ENCODE measurements around the gene CFLAR. TPM values are rescaled to one million over a fixed set of nuclear protein-coding genes. Genes with fewer than 3 reads are reported as not detected.
"Not testable (repeated sequence)": the region's sequence is repeated elsewhere in the genome, so short reads cannot be mapped to it uniquely, and the experiment has no call there.

CFLAR gene
- total RNA-seq, 1 donor from 2014 or later = 47.5 TPM

DNA sequence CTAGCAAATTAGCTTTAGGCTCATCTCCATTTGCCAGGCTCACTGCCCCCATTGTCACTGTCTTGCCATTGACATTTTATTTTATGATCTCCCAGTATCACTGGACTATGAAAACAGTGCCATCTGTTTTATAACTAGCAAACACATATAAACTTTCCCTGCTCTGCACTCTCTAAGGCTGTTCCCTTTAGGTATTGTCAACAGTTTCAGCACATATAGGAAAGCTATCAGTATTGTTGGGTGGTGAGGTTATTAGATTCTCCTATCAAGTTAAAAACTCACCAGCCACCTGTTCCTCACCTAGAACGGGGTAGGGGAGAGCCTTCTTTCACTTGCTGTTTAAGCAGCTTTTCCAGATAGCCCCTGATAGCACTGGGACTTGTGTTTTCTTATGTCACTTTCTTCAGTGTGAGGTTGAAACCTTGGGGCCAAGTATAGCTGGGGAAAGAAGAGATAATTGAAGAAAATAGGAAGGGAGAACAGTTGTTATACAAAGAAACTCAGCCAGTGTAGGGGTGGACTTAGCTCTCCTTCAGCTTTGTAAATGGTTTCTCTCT, 32.5 kb downstream of the CFLAR start:
- peak overlapping the region; percentile 79 for H3K9ac ChIP-seq (ENCODE audit: low read length)
- H3K27me3 ChIP-seq (ENCODE audit: insufficient read depth, low read length) = no peaks in the 10 kb centered on the region
- FAIRE-seq (no peak), DNase-seq (ENCODE audit: low read depth) (peak; percentile 12)
- peaks cover 40% of the 10 kb centered on the region for H3K4me1 Mint-ChIP-seq (ENCODE audit: low read depth, unreplicated experiment)
- no peaks in the 10 kb centered on the region for H4K20me1 ChIP-seq (ENCODE audit: insufficient read depth, low read length)
- peaks cover 18% of the 10 kb centered on the region for H3K36me3 ChIP-seq (ENCODE audit: insufficient read depth, low read length)
- H3K4me1 ChIP-seq (ENCODE audit: insufficient read depth, low read length) = peaks cover 48% of the 10 kb centered on the region
- H2AFZ ChIP-seq (ENCODE audit: low read depth, low read length) = no peak overlapping the region
- no peaks in the 10 kb centered on the region for H3K9me3 ChIP-seq (ENCODE audit: insufficient read depth, low read depth, low read length)
- H3K79me2 ChIP-seq (ENCODE audit: insufficient read depth, low read length) = peaks cover 13% of the 10 kb centered on the region
- H3K9me3 Mint-ChIP-seq (ENCODE audit: unreplicated experiment) = no peaks in the 10 kb centered on the region
- H3K36me3 Mint-ChIP-seq (ENCODE audit: low read depth, unreplicated experiment) = peaks cover 11% of the 10 kb centered on the region
- H3K27ac ChIP-seq (ENCODE audit: low read depth, low read length) = peak overlapping the region; percentile 98
- H3K4me3 Mint-ChIP-seq (ENCODE audit: unreplicated experiment) = no peak overlapping the region
- no peaks in the 10 kb centered on the region for H3K27me3 Mint-ChIP-seq (ENCODE audit: low read depth, unreplicated experiment)
- TF ChIP-seq, protein P1, sequence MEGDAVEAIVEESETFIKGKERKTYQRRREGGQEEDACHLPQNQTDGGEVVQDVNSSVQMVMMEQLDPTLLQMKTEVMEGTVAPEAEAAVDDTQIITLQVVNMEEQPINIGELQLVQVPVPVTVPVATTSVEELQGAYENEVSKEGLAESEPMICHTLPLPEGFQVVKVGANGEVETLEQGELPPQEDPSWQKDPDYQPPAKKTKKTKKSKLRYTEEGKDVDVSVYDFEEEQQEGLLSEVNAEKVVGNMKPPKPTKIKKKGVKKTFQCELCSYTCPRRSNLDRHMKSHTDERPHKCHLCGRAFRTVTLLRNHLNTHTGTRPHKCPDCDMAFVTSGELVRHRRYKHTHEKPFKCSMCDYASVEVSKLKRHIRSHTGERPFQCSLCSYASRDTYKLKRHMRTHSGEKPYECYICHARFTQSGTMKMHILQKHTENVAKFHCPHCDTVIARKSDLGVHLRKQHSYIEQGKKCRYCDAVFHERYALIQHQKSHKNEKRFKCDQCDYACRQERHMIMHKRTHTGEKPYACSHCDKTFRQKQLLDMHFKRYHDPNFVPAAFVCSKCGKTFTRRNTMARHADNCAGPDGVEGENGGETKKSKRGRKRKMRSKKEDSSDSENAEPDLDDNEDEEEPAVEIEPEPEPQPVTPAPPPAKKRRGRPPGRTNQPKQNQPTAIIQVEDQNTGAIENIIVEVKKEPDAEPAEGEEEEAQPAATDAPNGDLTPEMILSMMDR (IDR thresholded peaks at IDR 0.05; ENCODE audit: insufficient read depth, low read depth, low read length) = no peak
- no peak for TF ChIP-seq EZH2 (IDR thresholded peaks at IDR 0.05; ENCODE audit: insufficient read depth, low read length)
- H3K4me3 ChIP-seq (ENCODE audit: insufficient read depth, low read depth, low read length) = no peak overlapping the region
- H3K4me2 ChIP-seq (ENCODE audit: low read length) = peak overlapping the region; percentile 83
- peak overlapping the region; percentile 99 for H3K27ac Mint-ChIP-seq (ENCODE audit: unreplicated experiment)

GRCh38 chr2:201149064-201149820, 33.3 kb downstream of the CFLAR start:
- Histone ChIP-seq H3K9me3 (ENCODE audit: insufficient read depth, low read depth, low read length) (no peaks in the 10 kb centered on the region), H3K79me2 (ENCODE audit: insufficient read depth, low read length) (peaks cover 14% of the 10 kb centered on the region), H3K4me2 (ENCODE audit: low read length) (peak overlapping the region; percentile 83), H3K9ac (ENCODE audit: low read length) (peak overlapping the region; percentile 79), H3K4me1 (ENCODE audit: insufficient read depth, low read length) (peaks cover 48% of the 10 kb centered on the region), H2AFZ (ENCODE audit: low read depth, low read length) (no peak overlapping the region), H3K4me3 (ENCODE audit: insufficient read depth, low read depth, low read length) (peak overlapping the region; percentile 35), H3K36me3 (ENCODE audit: insufficient read depth, low read length) (peaks cover 13% of the 10 kb centered on the region), H4K20me1 (ENCODE audit: insufficient read depth, low read length) (no peaks in the 10 kb centered on the region), H3K27me3 (ENCODE audit: insufficient read depth, low read length) (no peaks in the 10 kb centered on the region), H3K27ac (ENCODE audit: low read depth, low read length) (peak overlapping the region; percentile 98)
- DNase-seq (ENCODE audit: low read depth) (peak; percentile 97), FAIRE-seq (peak; percentile 97)
- no peaks in the 10 kb centered on the region for H3K27me3 Mint-ChIP-seq (ENCODE audit: low read depth, unreplicated experiment)
- peak overlapping the region; percentile 34 for H3K4me3 Mint-ChIP-seq (ENCODE audit: unreplicated experiment)
- peaks cover 11% of the 10 kb centered on the region for H3K36me3 Mint-ChIP-seq (ENCODE audit: low read depth, unreplicated experiment)
- H3K4me1 Mint-ChIP-seq (ENCODE audit: low read depth, unreplicated experiment) = peaks cover 40% of the 10 kb centered on the region
- H3K9me3 Mint-ChIP-seq (ENCODE audit: unreplicated experiment) = no peaks in the 10 kb centered on the region
- TF ChIP-seq, protein P1 (IDR thresholded peaks at IDR 0.05; ENCODE audit: insufficient read depth, low read depth, low read length) = no peak
- TF ChIP-seq EZH2 (IDR thresholded peaks at IDR 0.05; ENCODE audit: insufficient read depth, low read length) = no peak
- peak overlapping the region; percentile 99 for H3K27ac Mint-ChIP-seq (ENCODE audit: unreplicated experiment)

DNA sequence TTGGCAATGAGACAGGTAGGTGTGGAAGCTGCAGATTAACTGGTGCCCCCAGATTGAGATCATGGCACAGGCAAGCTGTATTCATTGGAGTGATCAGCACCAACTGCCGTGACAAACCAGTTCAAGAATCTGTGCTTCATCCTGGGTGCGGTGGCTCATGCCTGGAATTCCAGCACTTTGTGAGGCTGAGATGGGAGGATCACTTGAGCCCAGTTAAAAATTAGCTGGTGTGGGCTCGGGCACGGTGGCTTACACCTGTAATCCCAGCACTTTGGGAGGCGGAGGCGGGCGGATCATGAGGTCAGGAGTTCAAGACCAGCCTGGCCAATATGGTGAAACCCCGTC, 33.8 kb downstream of the CFLAR start:
- not testable (repeated sequence) for H3K4me3 Mint-ChIP-seq (ENCODE audit: unreplicated experiment); H4K20me1 ChIP-seq (ENCODE audit: insufficient read depth, low read length); H2AFZ ChIP-seq (ENCODE audit: low read depth, low read length); H3K27me3 Mint-ChIP-seq (ENCODE audit: low read depth, unreplicated experiment); FAIRE-seq; H3K9me3 ChIP-seq (ENCODE audit: insufficient read depth, low read depth, low read length); H3K9me3 Mint-ChIP-seq (ENCODE audit: unreplicated experiment); H3K27me3 ChIP-seq (ENCODE audit: insufficient read depth, low read length)
- peak overlapping the region; percentile 98 for H3K27ac ChIP-seq (ENCODE audit: low read depth, low read length)
- Mint-ChIP-seq H3K4me1 (ENCODE audit: low read depth, unreplicated experiment) (peaks cover 40% of the 10 kb centered on the region), H3K36me3 (ENCODE audit: low read depth, unreplicated experiment) (peaks cover 13% of the 10 kb centered on the region), H3K27ac (ENCODE audit: unreplicated experiment) (peak overlapping the region; percentile 99)
- H3K4me1 ChIP-seq (ENCODE audit: insufficient read depth, low read length) = peaks cover 48% of the 10 kb centered on the region
- H3K9ac ChIP-seq (ENCODE audit: low read length) = peak overlapping the region; percentile 79
- peak; percentile 81 for DNase-seq (ENCODE audit: low read depth)
- H3K4me2 ChIP-seq (ENCODE audit: low read length) = peak overlapping the region; percentile 83
- H3K79me2 ChIP-seq (ENCODE audit: insufficient read depth, low read length) = peaks cover 14% of the 10 kb centered on the region
- H3K36me3 ChIP-seq (ENCODE audit: insufficient read depth, low read length) = peaks cover 18% of the 10 kb centered on the region
- H3K4me3 ChIP-seq (ENCODE audit: insufficient read depth, low read depth, low read length) = peak overlapping the region; percentile 35

Measured in astrocyte (in vitro differentiated cells and primary cell).